Kidney (tissue), 14 donors: Measurements from ENCODE around the gene LAMTOR2. TPM values are rescaled to one million over a fixed set of nuclear protein-coding genes. Genes with fewer than 3 reads are reported as not detected.

Source experiments
- DNase-seq, 5 donors: peaks; one replicate each; pipeline ENCODE4 v3.0.0-alpha.2; 2013 to 2020
- FAIRE-seq: peaks from 2 replicates; lab custom pipeline; 2012; peaks lifted over from hg19 to GRCh38; lab: Jason Lieb, UNC
- H3K27ac ChIP-seq, 2 donors: one replicate each; pipeline ENCODE4 v1.7.0; 2013; ENCODE audit warnings: low read depth in 2 of 2, low read length in 2 of 2, inconsistent platforms in 1 of 2
- H3K27me3 ChIP-seq: one replicate; pipeline ENCODE4 v1.7.1; 2013; ENCODE audit warnings: low read length, inconsistent platforms; ENCODE audit not compliant: control insufficient read depth, insufficient read depth
- H3K36me3 ChIP-seq, 3 donors: one replicate each; pipeline versions ENCODE4 v1.7.0 to v1.7.1; 2013; ENCODE audit warnings: low read length in 3 of 3, control low read depth in 1 of 3, inconsistent platforms in 1 of 3; ENCODE audit not compliant: insufficient read depth in 3 of 3, control insufficient read depth in 2 of 3
- H3K4me1 ChIP-seq, 3 donors: one replicate each; pipeline versions ENCODE4 v1.7.0 to v1.7.1; 2013; ENCODE audit warnings: low read length in 3 of 3, inconsistent platforms in 1 of 3, low read depth in 1 of 3; ENCODE audit not compliant: control insufficient read depth in 2 of 3, insufficient read depth in 2 of 3
- H3K4me3 ChIP-seq, 3 donors: one replicate each; pipeline versions ENCODE4 v1.7.0 to v1.8.1; 2013; ENCODE audit warnings: low read length in 3 of 3, control low read depth in 1 of 3, inconsistent platforms in 1 of 3
- H3K9ac ChIP-seq, 3 donors: one replicate each; pipeline versions ENCODE4 v1.7.0 to v1.7.1; 2013; ENCODE audit warnings: low read length in 3 of 3, control low read depth in 1 of 3, inconsistent platforms in 1 of 3
- H3K9me3 ChIP-seq, 3 donors: one replicate each; pipeline versions ENCODE4 v1.7.0 to v1.7.1; 2013; ENCODE audit warnings: low read length in 3 of 3, control low read depth in 1 of 3, inconsistent platforms in 1 of 3; ENCODE audit not compliant: control insufficient read depth in 2 of 3, insufficient read depth in 1 of 3
- CTCF ChIP-seq: IDR thresholded peaks from 3 replicates; pipeline ENCODE4 v1.5.1; 2012; ENCODE audit warnings: mild to moderate bottlenecking, moderate library complexity, borderline replicate concordance; ENCODE audit not compliant: insufficient read depth; ENCODE audit errors: extremely low read depth
- intact Hi-C: fragments of 100-400 bp; cut with DNase I; formaldehyde crosslinking; loops from one replicate; pipeline ENCODE4 v1.11.1; 2022
- polyA plus RNA-seq: library from polyadenylated mRNA; stranded (reverse); fragments of 350-450 nt; fragmentation: Illumina TruSeq; extraction: RNeasy Lipid Tissue Mini Kit (QIAGEN cat#74804); gene quantifications from one replicate; pipeline ENCODE4 v1.2.3, GENCODE V29; 2014; ENCODE audit warnings: low read depth, low replicate concordance; ENCODE audit not compliant: insufficient read depth
- total RNA-seq: library from RNA; stranded (reverse); fragmentation: NEBNext Ultra II Directional; extraction: Animal tissue kit (Norgen Biotek cat#: 25700); gene quantifications from one replicate; pipeline ENCODE4 v1.2.1, GENCODE V29; 2021
- donor health status: control.
- donor health status: control.
- donor health status: control.
- donor health status: control.
- donor health status: control.
- donor health status: DM: yes; HTN: yes; CAD: no.
- donor health status: Normal renal cell carcinoma (clear cell type).

LAMTOR2 gene
- total and polyA plus RNA-seq, 2 donors from 2014 or later: 50.8 to 200 TPM

- peak overlapping the region in 1 of 3 donors; percentile 8 for H3K9ac ChIP-seq
- H3K9me3 ChIP-seq: no peaks in the 10 kb centered on the region
- intact Hi-C loops: no loop called here
- H3K27ac ChIP-seq: no peak overlapping the region
- no peaks in the 10 kb centered on the region for H3K36me3 ChIP-seq
- DNase-seq (no peak), FAIRE-seq (no peak)
- peak overlapping the region in 1 of 3 donors; percentile 78 for H3K4me3 ChIP-seq
- no peak for TF ChIP-seq CTCF
- H3K4me1 ChIP-seq: peaks cover 0 to 11% (median 0%) of the 10 kb centered on the region in 3 donors
- H3K27me3 ChIP-seq: no peaks in the 10 kb centered on the region
These were observed 25.2 kb downstream of the LAMTOR2 start for GRCh38 chr1:156079762-156080161.

- no peaks in the 10 kb centered on the region for H3K9me3 ChIP-seq
- H3K27ac ChIP-seq: no peak overlapping the region
- H3K4me3 ChIP-seq: peak overlapping the region in 1 of 3 donors; percentile 78
- H3K27me3 ChIP-seq: no peaks in the 10 kb centered on the region
- H3K9ac ChIP-seq: peak overlapping the region in 1 of 3 donors; percentile 46
- FAIRE-seq: no peak
- TF ChIP-seq CTCF: no peak
- DNase-seq: peak in 2 of 5 donors; percentile 61 to 76
- intact Hi-C loops: no loop called here
- H3K4me1 ChIP-seq: peaks cover 0 to 11% (median 0%) of the 10 kb centered on the region in 3 donors
- H3K36me3 ChIP-seq: no peaks in the 10 kb centered on the region
These were observed 25.8 kb downstream of the LAMTOR2 start for GRCh38 chr1:156080241-156080862.

- FAIRE-seq (no peak), DNase-seq (peak in 1 of 5 donors; percentile 80)
- TF ChIP-seq CTCF: no peak
- Histone ChIP-seq H3K4me3 (peak overlapping the region in 2 of 3 donors; percentile 8 to 78), H3K27ac (no peak overlapping the region), H3K9me3 (no peaks in the 10 kb centered on the region), H3K4me1 (peaks cover 0 to 11% (median 0%) of the 10 kb centered on the region in 3 donors), H3K36me3 (no peaks in the 10 kb centered on the region), H3K9ac (peak overlapping the region in 1 of 3 donors; percentile 46), H3K27me3 (no peaks in the 10 kb centered on the region)
- intact Hi-C loops: no loop called here
These were observed 26.2 kb downstream of the LAMTOR2 start for GRCh38 chr1:156080863-156081179.
